ENCODE results near the gene ZBTB20. TPM values are rescaled to one million over a fixed set of nuclear protein-coding genes. Genes with fewer than 3 reads are reported as not detected.

ZBTB20 gene
- total and polyA plus RNA-seq, 4 donors = 0.88 to 83.2 (median 20.4) TPM

DNA sequence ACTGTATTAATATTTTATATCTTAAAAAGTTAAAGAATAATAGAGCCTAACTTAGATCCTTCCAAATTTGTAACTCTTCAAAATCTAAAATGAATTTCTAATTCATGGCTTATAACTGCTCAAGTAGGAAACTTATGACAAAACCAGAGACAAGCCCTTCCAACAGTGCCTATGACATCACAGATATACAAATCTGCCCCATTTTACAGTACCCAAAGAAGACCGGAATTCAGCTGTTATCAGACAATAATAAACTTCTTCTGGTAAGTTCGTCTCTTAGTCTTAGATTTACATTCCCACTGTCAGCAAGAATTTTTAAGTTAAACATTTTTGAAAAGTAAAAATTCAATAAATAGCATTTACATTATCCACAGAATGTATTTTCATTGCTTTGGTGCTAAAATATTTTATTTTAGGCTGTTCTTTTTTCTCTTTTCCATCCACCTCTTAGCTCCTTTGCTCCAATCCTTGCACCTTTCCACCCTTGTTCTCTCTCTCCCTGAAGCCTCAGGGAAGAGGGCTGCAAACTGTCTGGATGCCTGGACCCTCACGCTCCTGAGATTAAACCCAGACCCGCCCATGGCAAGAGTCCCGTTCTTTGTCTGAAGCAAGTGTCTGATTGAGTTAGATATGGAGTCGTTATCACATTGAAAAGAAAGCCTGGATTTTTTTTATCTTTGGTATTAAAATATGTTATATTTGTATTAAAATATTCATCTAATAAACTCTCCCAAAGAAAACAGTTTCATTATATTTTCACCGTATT lies 312.7 kb downstream of the ZBTB20 start:
- Histone ChIP-seq H3K4me3 (ENCODE audit: low read depth in 1 of 3, low read length in 3 of 3) (no peak overlapping the region), H3K9ac (ENCODE audit: low read depth in 1 of 2, low read length in 2 of 2) (no peak overlapping the region), H3K9me3 (ENCODE audit: control insufficient read depth in 4 of 4, low read length in 3 of 4) (no peaks in the 10 kb centered on the region), H3K27me3 (ENCODE audit: control insufficient read depth in 4 of 4, insufficient read depth in 4 of 4, low read length in 3 of 4) (no peaks in the 10 kb centered on the region), H3K27ac (ENCODE audit: low read depth in 1 of 2, low read length in 2 of 2) (no peak overlapping the region), H3K36me3 (ENCODE audit: control insufficient read depth in 4 of 4, insufficient read depth in 3 of 4, low read depth in 1 of 4, low read length in 3 of 4) (no peaks in the 10 kb centered on the region), H3K4me1 (ENCODE audit: control insufficient read depth in 4 of 4, insufficient read depth in 4 of 4, low read length in 3 of 4) (peaks cover 0 to 7% (median 2%) of the 10 kb centered on the region in 4 donors)
- DNase-seq (ENCODE audit: low spot score) = no peak
- WGBS = 67% methylated on average over 7 of the region's 7 CpGs
- TF ChIP-seq, protein P1, sequence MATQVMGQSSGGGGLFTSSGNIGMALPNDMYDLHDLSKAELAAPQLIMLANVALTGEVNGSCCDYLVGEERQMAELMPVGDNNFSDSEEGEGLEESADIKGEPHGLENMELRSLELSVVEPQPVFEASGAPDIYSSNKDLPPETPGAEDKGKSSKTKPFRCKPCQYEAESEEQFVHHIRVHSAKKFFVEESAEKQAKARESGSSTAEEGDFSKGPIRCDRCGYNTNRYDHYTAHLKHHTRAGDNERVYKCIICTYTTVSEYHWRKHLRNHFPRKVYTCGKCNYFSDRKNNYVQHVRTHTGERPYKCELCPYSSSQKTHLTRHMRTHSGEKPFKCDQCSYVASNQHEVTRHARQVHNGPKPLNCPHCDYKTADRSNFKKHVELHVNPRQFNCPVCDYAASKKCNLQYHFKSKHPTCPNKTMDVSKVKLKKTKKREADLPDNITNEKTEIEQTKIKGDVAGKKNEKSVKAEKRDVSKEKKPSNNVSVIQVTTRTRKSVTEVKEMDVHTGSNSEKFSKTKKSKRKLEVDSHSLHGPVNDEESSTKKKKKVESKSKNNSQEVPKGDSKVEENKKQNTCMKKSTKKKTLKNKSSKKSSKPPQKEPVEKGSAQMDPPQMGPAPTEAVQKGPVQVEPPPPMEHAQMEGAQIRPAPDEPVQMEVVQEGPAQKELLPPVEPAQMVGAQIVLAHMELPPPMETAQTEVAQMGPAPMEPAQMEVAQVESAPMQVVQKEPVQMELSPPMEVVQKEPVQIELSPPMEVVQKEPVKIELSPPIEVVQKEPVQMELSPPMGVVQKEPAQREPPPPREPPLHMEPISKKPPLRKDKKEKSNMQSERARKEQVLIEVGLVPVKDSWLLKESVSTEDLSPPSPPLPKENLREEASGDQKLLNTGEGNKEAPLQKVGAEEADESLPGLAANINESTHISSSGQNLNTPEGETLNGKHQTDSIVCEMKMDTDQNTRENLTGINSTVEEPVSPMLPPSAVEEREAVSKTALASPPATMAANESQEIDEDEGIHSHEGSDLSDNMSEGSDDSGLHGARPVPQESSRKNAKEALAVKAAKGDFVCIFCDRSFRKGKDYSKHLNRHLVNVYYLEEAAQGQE (IDR thresholded peaks at IDR 0.05) = no peak
- TF ChIP-seq RAD21 (IDR thresholded peaks at IDR 0.05) (no peak), HNF4A (conservative IDR thresholded peaks at IDR 0.05) (no peak), RXRA (IDR thresholded peaks at IDR 0.05) (no peak), EGR1 (IDR thresholded peaks at IDR 0.05; ENCODE audit: low read depth in 2 of 2) (no peak), GABPA (IDR thresholded peaks at IDR 0.05 in 1 of 2, conservative IDR thresholded peaks at IDR 0.05 in 1 of 2) (no peak), JUND (IDR thresholded peaks at IDR 0.05) (no peak), YY1 (IDR thresholded peaks at IDR 0.05) (no peak), FOXA1 (IDR thresholded peaks at IDR 0.05) (no peak), FOXA2 (IDR thresholded peaks at IDR 0.05) (no peak), NR2F2 (IDR thresholded peaks at IDR 0.05) (no peak), TAF1 (conservative IDR thresholded peaks at IDR 0.05) (no peak), HNF4G (IDR thresholded peaks at IDR 0.05) (no peak), SP1 (IDR thresholded peaks at IDR 0.05) (no peak)
- TF ChIP-seq, protein P2, sequence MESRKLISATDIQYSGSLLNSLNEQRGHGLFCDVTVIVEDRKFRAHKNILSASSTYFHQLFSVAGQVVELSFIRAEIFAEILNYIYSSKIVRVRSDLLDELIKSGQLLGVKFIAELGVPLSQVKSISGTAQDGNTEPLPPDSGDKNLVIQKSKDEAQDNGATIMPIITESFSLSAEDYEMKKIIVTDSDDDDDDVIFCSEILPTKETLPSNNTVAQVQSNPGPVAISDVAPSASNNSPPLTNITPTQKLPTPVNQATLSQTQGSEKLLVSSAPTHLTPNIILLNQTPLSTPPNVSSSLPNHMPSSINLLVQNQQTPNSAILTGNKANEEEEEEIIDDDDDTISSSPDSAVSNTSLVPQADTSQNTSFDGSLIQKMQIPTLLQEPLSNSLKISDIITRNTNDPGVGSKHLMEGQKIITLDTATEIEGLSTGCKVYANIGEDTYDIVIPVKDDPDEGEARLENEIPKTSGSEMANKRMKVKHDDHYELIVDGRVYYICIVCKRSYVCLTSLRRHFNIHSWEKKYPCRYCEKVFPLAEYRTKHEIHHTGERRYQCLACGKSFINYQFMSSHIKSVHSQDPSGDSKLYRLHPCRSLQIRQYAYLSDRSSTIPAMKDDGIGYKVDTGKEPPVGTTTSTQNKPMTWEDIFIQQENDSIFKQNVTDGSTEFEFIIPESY (IDR thresholded peaks at IDR 0.05) = no peak
- TF ChIP-seq, protein P3, sequence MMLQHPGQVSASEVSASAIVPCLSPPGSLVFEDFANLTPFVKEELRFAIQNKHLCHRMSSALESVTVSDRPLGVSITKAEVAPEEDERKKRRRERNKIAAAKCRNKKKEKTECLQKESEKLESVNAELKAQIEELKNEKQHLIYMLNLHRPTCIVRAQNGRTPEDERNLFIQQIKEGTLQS (IDR thresholded peaks at IDR 0.05) = no peak
- TF ChIP-seq, protein P4, sequence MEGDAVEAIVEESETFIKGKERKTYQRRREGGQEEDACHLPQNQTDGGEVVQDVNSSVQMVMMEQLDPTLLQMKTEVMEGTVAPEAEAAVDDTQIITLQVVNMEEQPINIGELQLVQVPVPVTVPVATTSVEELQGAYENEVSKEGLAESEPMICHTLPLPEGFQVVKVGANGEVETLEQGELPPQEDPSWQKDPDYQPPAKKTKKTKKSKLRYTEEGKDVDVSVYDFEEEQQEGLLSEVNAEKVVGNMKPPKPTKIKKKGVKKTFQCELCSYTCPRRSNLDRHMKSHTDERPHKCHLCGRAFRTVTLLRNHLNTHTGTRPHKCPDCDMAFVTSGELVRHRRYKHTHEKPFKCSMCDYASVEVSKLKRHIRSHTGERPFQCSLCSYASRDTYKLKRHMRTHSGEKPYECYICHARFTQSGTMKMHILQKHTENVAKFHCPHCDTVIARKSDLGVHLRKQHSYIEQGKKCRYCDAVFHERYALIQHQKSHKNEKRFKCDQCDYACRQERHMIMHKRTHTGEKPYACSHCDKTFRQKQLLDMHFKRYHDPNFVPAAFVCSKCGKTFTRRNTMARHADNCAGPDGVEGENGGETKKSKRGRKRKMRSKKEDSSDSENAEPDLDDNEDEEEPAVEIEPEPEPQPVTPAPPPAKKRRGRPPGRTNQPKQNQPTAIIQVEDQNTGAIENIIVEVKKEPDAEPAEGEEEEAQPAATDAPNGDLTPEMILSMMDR (IDR thresholded peaks at IDR 0.05; ENCODE audit: low read depth, low read length, missing input control) = no peak
- TF ChIP-seq, protein P5, sequence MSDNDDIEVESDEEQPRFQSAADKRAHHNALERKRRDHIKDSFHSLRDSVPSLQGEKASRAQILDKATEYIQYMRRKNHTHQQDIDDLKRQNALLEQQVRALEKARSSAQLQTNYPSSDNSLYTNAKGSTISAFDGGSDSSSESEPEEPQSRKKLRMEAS (IDR thresholded peaks at IDR 0.05) = no peak

Data from liver (tissue), 9 donors.